OCI-LY7 (cell line): ENCODE measurements around the gene DCC.

Source experiments
- EZH2phosphoT487 ChIP-seq: fragments of 200-600 bp; sonication (generic); IDR thresholded peaks from 2 replicates; pipeline ENCODE4 v1.6.1; 2018; ENCODE audit warnings: low read depth, borderline replicate concordance, mild to moderate bottlenecking, mixed run types, antibody characterized with exemption, low read length, moderate library complexity, mixed read lengths
- TF ChIP-seq, protein P1 (sequence below): fragments of 200-600 bp; sonication (generic); conservative IDR thresholded peaks from 2 replicates; pipeline ENCODE4 v1.5.1; 2014; ENCODE audit warnings: mild to moderate bottlenecking, antibody characterized with exemption, low read length, moderate library complexity, mixed read lengths

DNA sequence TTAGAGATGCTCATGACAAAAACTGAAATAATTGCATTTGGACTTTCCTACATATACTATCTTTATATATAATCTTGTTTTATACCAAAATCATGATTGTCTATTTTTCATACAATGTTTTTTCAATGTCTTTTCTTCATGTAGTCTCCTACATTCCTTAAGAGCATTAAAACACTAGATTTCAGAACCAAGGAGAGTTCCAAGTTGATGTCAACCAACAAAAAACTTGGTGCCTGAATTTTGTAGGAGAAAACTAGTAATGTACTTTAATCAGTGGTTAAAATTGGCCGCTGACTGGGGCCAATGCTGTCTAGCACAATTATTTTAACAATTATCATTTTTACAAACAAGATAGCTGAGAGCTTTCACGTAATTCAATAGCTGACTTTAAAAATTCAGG, 678.8 kb downstream of the DCC start:
- TF ChIP-seq EZH2phosphoT487: no peak
- TF ChIP-seq, protein P1, sequence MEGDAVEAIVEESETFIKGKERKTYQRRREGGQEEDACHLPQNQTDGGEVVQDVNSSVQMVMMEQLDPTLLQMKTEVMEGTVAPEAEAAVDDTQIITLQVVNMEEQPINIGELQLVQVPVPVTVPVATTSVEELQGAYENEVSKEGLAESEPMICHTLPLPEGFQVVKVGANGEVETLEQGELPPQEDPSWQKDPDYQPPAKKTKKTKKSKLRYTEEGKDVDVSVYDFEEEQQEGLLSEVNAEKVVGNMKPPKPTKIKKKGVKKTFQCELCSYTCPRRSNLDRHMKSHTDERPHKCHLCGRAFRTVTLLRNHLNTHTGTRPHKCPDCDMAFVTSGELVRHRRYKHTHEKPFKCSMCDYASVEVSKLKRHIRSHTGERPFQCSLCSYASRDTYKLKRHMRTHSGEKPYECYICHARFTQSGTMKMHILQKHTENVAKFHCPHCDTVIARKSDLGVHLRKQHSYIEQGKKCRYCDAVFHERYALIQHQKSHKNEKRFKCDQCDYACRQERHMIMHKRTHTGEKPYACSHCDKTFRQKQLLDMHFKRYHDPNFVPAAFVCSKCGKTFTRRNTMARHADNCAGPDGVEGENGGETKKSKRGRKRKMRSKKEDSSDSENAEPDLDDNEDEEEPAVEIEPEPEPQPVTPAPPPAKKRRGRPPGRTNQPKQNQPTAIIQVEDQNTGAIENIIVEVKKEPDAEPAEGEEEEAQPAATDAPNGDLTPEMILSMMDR: no peak
